ENCODE results near the gene TMEM219. TPM values are rescaled to one million over a fixed set of nuclear protein-coding genes. Genes with fewer than 3 reads are reported as not detected.

TMEM219 gene
- total and polyA plus RNA-seq, 9 of the 15 experiments (the other 6 are each of a cell fraction or from before 2014, with no cell fraction given) = 35.3 to 62.8 (median 55.5) TPM

DNA sequence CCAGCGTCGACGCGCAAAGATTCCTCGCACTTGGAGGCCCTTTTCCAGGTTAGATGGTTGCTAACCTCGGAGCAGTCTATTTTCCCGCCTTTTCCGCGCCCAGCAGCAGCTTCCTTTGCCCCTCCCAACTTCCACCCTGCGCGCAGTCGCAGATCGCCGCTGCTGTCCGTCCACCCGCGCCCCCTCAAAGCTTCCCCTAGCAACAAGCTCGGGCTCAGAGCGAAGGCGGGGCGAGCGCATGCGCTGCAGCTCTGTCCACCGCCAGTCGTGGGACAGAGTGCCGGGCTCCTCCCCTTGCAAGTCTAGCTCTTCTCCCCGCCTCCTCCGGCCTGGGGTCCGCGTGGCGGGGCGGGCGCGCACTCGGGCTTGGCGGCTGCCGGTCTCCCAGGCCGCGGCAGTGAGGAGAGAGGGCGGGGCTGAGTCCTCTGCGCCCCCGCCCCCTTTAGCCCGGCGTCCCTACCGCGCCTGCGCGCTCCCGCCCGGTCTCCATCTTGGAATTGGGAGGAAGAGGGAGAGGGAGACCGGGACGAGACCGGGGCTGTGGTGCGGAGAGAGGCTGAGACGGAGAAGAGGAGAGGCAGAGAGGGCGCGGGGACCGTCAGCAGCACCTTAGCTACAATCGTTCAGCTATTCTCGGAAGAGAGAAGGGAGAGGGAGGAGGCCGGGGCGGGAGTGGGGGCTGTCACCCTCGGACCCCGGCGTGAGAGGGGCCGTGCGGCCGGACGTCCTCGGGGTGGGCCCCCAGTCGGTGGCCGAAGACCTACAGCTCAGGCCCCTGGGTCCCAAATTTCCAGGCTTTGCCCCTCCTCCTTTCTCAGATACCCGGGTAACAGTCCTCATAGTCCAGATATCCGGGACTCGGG lies 11.7 kb downstream of the TMEM219 start, which contains the start of gene TAOK2 (continued):
- TF ChIP-seq, protein P1, sequence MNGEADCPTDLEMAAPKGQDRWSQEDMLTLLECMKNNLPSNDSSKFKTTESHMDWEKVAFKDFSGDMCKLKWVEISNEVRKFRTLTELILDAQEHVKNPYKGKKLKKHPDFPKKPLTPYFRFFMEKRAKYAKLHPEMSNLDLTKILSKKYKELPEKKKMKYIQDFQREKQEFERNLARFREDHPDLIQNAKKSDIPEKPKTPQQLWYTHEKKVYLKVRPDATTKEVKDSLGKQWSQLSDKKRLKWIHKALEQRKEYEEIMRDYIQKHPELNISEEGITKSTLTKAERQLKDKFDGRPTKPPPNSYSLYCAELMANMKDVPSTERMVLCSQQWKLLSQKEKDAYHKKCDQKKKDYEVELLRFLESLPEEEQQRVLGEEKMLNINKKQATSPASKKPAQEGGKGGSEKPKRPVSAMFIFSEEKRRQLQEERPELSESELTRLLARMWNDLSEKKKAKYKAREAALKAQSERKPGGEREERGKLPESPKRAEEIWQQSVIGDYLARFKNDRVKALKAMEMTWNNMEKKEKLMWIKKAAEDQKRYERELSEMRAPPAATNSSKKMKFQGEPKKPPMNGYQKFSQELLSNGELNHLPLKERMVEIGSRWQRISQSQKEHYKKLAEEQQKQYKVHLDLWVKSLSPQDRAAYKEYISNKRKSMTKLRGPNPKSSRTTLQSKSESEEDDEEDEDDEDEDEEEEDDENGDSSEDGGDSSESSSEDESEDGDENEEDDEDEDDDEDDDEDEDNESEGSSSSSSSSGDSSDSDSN (IDR thresholded peaks at IDR 0.05; ENCODE audit: borderline replicate concordance in 1 of 2, low read depth in 2 of 2, low read length in 2 of 2) = 0 out of 4 replicates have a peak, but pooled peaks of 1 of the 2 experiments have one; percentile 52
- no peak for TF ChIP-seq DDX20 (tag; IDR thresholded peaks at IDR 0.05; ENCODE audit: low read depth)
- TF ChIP-seq, protein P2, sequence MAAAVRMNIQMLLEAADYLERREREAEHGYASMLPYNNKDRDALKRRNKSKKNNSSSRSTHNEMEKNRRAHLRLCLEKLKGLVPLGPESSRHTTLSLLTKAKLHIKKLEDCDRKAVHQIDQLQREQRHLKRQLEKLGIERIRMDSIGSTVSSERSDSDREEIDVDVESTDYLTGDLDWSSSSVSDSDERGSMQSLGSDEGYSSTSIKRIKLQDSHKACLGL (CRISPR knock-in tag; IDR thresholded peaks at IDR 0.05; ENCODE audit: borderline replicate concordance, poor library complexity, severe bottlenecking) = no peak
- TF ChIP-seq, protein P3, sequence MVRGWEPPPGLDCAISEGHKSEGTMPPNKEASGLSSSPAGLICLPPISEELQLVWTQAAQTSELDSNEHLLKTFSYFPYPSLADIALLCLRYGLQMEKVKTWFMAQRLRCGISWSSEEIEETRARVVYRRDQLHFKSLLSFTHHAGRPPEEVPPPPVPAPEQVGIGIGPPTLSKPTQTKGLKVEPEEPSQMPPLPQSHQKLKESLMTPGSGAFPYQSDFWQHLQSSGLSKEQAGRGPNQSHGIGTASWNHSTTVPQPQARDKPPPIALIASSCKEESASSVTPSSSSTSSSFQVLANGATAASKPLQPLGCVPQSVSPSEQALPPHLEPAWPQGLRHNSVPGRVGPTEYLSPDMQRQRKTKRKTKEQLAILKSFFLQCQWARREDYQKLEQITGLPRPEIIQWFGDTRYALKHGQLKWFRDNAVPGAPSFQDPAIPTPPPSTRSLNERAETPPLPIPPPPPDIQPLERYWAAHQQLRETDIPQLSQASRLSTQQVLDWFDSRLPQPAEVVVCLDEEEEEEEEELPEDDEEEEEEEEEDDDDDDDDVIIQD (CRISPR knock-in tag; IDR thresholded peaks at IDR 0.05) = no peak
- peak; percentile 94 for TF ChIP-seq RFX1 (IDR thresholded peaks at IDR 0.05)
- no peak for TF ChIP-seq ZNF668 (CRISPR knock-in tag; IDR thresholded peaks at IDR 0.05)
- peak; percentile 66; the same call in 1 of the 2 replicates for TF ChIP-seq ERF (CRISPR knock-in tag; IDR thresholded peaks at IDR 0.05)
- no peak for TF ChIP-seq ZNF551 (CRISPR knock-in tag; IDR thresholded peaks at IDR 0.05)
- no peak for TF ChIP-seq MAFG (tag; conservative IDR thresholded peaks at IDR 0.05)
- no peak for TF ChIP-seq MEF2D (tag; conservative IDR thresholded peaks at IDR 0.05; ENCODE audit: low read depth)
- no peak for TF ChIP-seq ZNF79 (CRISPR knock-in tag; IDR thresholded peaks at IDR 0.05; ENCODE audit: low read depth)
- no peak for TF ChIP-seq ZNF3 (CRISPR knock-in tag; IDR thresholded peaks at IDR 0.05)
- TF ChIP-seq, protein P4, sequence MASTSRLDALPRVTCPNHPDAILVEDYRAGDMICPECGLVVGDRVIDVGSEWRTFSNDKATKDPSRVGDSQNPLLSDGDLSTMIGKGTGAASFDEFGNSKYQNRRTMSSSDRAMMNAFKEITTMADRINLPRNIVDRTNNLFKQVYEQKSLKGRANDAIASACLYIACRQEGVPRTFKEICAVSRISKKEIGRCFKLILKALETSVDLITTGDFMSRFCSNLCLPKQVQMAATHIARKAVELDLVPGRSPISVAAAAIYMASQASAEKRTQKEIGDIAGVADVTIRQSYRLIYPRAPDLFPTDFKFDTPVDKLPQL (IDR thresholded peaks at IDR 0.05; ENCODE audit: extremely low read depth, insufficient read length) = no peak
- no peak for TF ChIP-seq BCL6 (CRISPR knock-in tag; IDR thresholded peaks at IDR 0.05)
- TF ChIP-seq, protein P5, sequence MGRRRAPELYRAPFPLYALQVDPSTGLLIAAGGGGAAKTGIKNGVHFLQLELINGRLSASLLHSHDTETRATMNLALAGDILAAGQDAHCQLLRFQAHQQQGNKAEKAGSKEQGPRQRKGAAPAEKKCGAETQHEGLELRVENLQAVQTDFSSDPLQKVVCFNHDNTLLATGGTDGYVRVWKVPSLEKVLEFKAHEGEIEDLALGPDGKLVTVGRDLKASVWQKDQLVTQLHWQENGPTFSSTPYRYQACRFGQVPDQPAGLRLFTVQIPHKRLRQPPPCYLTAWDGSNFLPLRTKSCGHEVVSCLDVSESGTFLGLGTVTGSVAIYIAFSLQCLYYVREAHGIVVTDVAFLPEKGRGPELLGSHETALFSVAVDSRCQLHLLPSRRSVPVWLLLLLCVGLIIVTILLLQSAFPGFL (CRISPR knock-in tag; IDR thresholded peaks at IDR 0.05) = no peak
- TF ChIP-seq BRF1 (IDR thresholded peaks at IDR 0.05; ENCODE audit: borderline replicate concordance, extremely low read depth, insufficient read length) = no peak
- no peak for TF ChIP-seq SETDB1 (IDR thresholded peaks at IDR 0.05; ENCODE audit: low read length)
- no peak; the same call in none of the 2 replicates for TF ChIP-seq SMAD4 (CRISPR knock-in tag; conservative IDR thresholded peaks at IDR 0.05)
- no peak for TF ChIP-seq DIDO1 (tag; IDR thresholded peaks at IDR 0.05; ENCODE audit: low read depth)
